ENCODE data around the gene SMIM38.

GRCh38 chr11:69154211-69154913 lies 1.4 kb upstream of the SMIM38 start:
- TF ChIP-seq, protein P1, sequence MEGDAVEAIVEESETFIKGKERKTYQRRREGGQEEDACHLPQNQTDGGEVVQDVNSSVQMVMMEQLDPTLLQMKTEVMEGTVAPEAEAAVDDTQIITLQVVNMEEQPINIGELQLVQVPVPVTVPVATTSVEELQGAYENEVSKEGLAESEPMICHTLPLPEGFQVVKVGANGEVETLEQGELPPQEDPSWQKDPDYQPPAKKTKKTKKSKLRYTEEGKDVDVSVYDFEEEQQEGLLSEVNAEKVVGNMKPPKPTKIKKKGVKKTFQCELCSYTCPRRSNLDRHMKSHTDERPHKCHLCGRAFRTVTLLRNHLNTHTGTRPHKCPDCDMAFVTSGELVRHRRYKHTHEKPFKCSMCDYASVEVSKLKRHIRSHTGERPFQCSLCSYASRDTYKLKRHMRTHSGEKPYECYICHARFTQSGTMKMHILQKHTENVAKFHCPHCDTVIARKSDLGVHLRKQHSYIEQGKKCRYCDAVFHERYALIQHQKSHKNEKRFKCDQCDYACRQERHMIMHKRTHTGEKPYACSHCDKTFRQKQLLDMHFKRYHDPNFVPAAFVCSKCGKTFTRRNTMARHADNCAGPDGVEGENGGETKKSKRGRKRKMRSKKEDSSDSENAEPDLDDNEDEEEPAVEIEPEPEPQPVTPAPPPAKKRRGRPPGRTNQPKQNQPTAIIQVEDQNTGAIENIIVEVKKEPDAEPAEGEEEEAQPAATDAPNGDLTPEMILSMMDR (IDR thresholded peaks at IDR 0.05; ENCODE audit: insufficient read depth, low read depth, low read length): no peak
- no peak for TF ChIP-seq EZH2 (IDR thresholded peaks at IDR 0.05; ENCODE audit: insufficient read depth, low read length)
